Measurements from ENCODE around the gene SH3BP4. TPM values are rescaled to one million over a fixed set of nuclear protein-coding genes. Genes with fewer than 3 reads are reported as not detected.
A peak's percentile ranks its signal among the peaks of the same experiment; 100 is the strongest.

The SH3BP4 gene
- total RNA-seq, 1 donor from 2014 or later: 53.4 TPM

GRCh38 chr2:234955971-234956509, 4.2 kb downstream of the SH3BP4 start:
- peak overlapping the region; percentile 94 for H3K4me3 Mint-ChIP-seq
- peaks cover 42% of the 10 kb centered on the region for H3F3A ChIP-seq (ENCODE audit: low read depth)
- H3K27ac Mint-ChIP-seq: no peak overlapping the region
- no peaks in the 10 kb centered on the region for H3K36me3 ChIP-seq
- no peak overlapping the region for H3K27ac ChIP-seq
- H3K4me1 Mint-ChIP-seq: peaks cover 72% of the 10 kb centered on the region
- TF ChIP-seq EZH2phosphoT487 (IDR thresholded peaks at IDR 0.05) (no peak), EZH2 (IDR thresholded peaks at IDR 0.05) (no peak), CTCF (IDR thresholded peaks at IDR 0.05) (no peak)
- peak overlapping the region; percentile 96 for H3K4me2 ChIP-seq
- H2AFZ ChIP-seq (replicated peaks): no peak overlapping the region
- H3K36me3 Mint-ChIP-seq: peaks cover 40% of the 10 kb centered on the region
- no peak overlapping the region for H3K4me3 ChIP-seq
- H3K4me1 ChIP-seq: peaks cover 79% of the 10 kb centered on the region
- H3K27me3 ChIP-seq: peaks cover 4% of the 10 kb centered on the region
- peaks cover 27% of the 10 kb centered on the region for H3K9me3 Mint-ChIP-seq
- no peak for DNase-seq (ENCODE audit: low spot score)
- H3K9me3 ChIP-seq (ENCODE audit: low read depth): no peaks in the 10 kb centered on the region
- peaks cover 8% of the 10 kb centered on the region for H3K27me3 Mint-ChIP-seq (ENCODE audit: insufficient read depth, low read depth)
- peaks cover 87% of the 10 kb centered on the region for H4K20me1 ChIP-seq (ENCODE audit: low read depth)
- H3K9ac ChIP-seq: no peak overlapping the region
- peaks cover 95% of the 10 kb centered on the region for H3K79me2 ChIP-seq (ENCODE audit: low read depth)

- peaks cover 48% of the 10 kb centered on the region for H3K36me3 Mint-ChIP-seq
- H3K4me3 Mint-ChIP-seq: peak overlapping the region; percentile 35
- H3K27ac Mint-ChIP-seq: peak overlapping the region; percentile 24
- H3K9me3 ChIP-seq (ENCODE audit: low read depth): no peaks in the 10 kb centered on the region
- no peak for TF ChIP-seq EZH2 (IDR thresholded peaks at IDR 0.05)
- no peak for TF ChIP-seq CTCF (IDR thresholded peaks at IDR 0.05)
- TF ChIP-seq EZH2phosphoT487 (IDR thresholded peaks at IDR 0.05): no peak
- H3K4me2 ChIP-seq: no peak overlapping the region
- H3K27ac ChIP-seq: no peak overlapping the region
- peaks cover 100% of the 10 kb centered on the region for H4K20me1 ChIP-seq (ENCODE audit: low read depth)
- peaks cover 5% of the 10 kb centered on the region for H3K27me3 Mint-ChIP-seq (ENCODE audit: insufficient read depth, low read depth)
- peaks cover 42% of the 10 kb centered on the region for H3F3A ChIP-seq (ENCODE audit: low read depth)
- H3K4me1 Mint-ChIP-seq: peaks cover 70% of the 10 kb centered on the region
- H3K9me3 Mint-ChIP-seq: peaks cover 30% of the 10 kb centered on the region
- H3K4me3 ChIP-seq: no peak overlapping the region
- H3K4me1 ChIP-seq: peaks cover 77% of the 10 kb centered on the region
- H3K36me3 ChIP-seq: no peaks in the 10 kb centered on the region
- H3K27me3 ChIP-seq: no peaks in the 10 kb centered on the region
- no peak overlapping the region for H2AFZ ChIP-seq (replicated peaks)
- H3K79me2 ChIP-seq (ENCODE audit: low read depth): peaks cover 100% of the 10 kb centered on the region
- H3K9ac ChIP-seq: no peak overlapping the region
- no peak for DNase-seq (ENCODE audit: low spot score)
These were observed 6.0 kb downstream of the SH3BP4 start for GRCh38 chr2:234957834-234958135.

- peaks cover 5% of the 10 kb centered on the region for H3K27me3 Mint-ChIP-seq (ENCODE audit: insufficient read depth, low read depth)
- Histone ChIP-seq H3K9ac (no peak overlapping the region), H3K4me2 (no peak overlapping the region), H3K9me3 (ENCODE audit: low read depth) (no peaks in the 10 kb centered on the region), H3K27me3 (no peaks in the 10 kb centered on the region), H2AFZ (replicated peaks) (no peak overlapping the region), H4K20me1 (ENCODE audit: low read depth) (peaks cover 100% of the 10 kb centered on the region), H3K4me1 (peaks cover 77% of the 10 kb centered on the region), H3K79me2 (ENCODE audit: low read depth) (peaks cover 100% of the 10 kb centered on the region), H3K36me3 (no peaks in the 10 kb centered on the region), H3F3A (ENCODE audit: low read depth) (peaks cover 38% of the 10 kb centered on the region), H3K4me3 (no peak overlapping the region), H3K27ac (no peak overlapping the region)
- peaks cover 69% of the 10 kb centered on the region for H3K4me1 Mint-ChIP-seq
- DNase-seq (ENCODE audit: low spot score): no peak
- no peak for TF ChIP-seq CTCF (IDR thresholded peaks at IDR 0.05)
- no peak for TF ChIP-seq EZH2 (IDR thresholded peaks at IDR 0.05)
- TF ChIP-seq EZH2phosphoT487 (IDR thresholded peaks at IDR 0.05): no peak
- peak overlapping the region; percentile 63 for H3K27ac Mint-ChIP-seq
- no peak overlapping the region for H3K4me3 Mint-ChIP-seq
- H3K9me3 Mint-ChIP-seq: peaks cover 34% of the 10 kb centered on the region
- H3K36me3 Mint-ChIP-seq: peaks cover 51% of the 10 kb centered on the region
These were observed 6.5 kb downstream of the SH3BP4 start for GRCh38 chr2:234958311-234958710.

Measured in neural progenitor cell (in vitro differentiated cells).